Measurements from ENCODE around the gene SLAMF1.

Gene SLAMF1

GRCh38 chr1:160671603-160672517, 25.0 kb upstream of the SLAMF1 start:
- DNase-seq (ENCODE audit: low read depth in 2 of 2) = no peak
- no peak for TF ChIP-seq CTCF (IDR thresholded peaks at IDR 0.05; ENCODE audit: low read depth, low read length)
- no peak overlapping the region for H3K4me3 ChIP-seq (replicated peaks in 1 of 2; ENCODE audit: low read depth in 2 of 2, low read length in 2 of 2)

GRCh38 chr1:160670701-160671100, 23.9 kb upstream of the SLAMF1 start:
- no peak overlapping the region for H3K4me3 ChIP-seq (replicated peaks in 1 of 2; ENCODE audit: low read depth in 2 of 2, low read length in 2 of 2)
- no peak for DNase-seq (ENCODE audit: low read depth in 2 of 2)
- no peak for TF ChIP-seq CTCF (IDR thresholded peaks at IDR 0.05; ENCODE audit: low read depth, low read length)

- no peak for DNase-seq (ENCODE audit: low read depth in 2 of 2)
- no peak for TF ChIP-seq CTCF (IDR thresholded peaks at IDR 0.05; ENCODE audit: low read depth, low read length)
- no peak overlapping the region for H3K4me3 ChIP-seq (replicated peaks in 1 of 2; ENCODE audit: low read depth in 2 of 2, low read length in 2 of 2)
These were observed 23.0 kb upstream of the SLAMF1 start for GRCh38 chr1:160669802-160670201.

GRCh38 chr1:160669276-160669675, 22.4 kb upstream of the SLAMF1 start:
- DNase-seq (ENCODE audit: low read depth in 2 of 2) = no peak
- no peak for TF ChIP-seq CTCF (IDR thresholded peaks at IDR 0.05; ENCODE audit: low read depth, low read length)
- H3K4me3 ChIP-seq (replicated peaks in 1 of 2; ENCODE audit: low read depth in 2 of 2, low read length in 2 of 2) = no peak overlapping the region

- no peak for TF ChIP-seq CTCF (IDR thresholded peaks at IDR 0.05; ENCODE audit: low read depth, low read length)
- no peak for DNase-seq (ENCODE audit: low read depth in 2 of 2)
These were observed 21.1 kb upstream of the SLAMF1 start for GRCh38 chr1:160667896-160668295.

GRCh38 chr1:160666079-160666442, 19.2 kb upstream of the SLAMF1 start:
- TF ChIP-seq CTCF (IDR thresholded peaks at IDR 0.05; ENCODE audit: low read depth, low read length) = no peak
- DNase-seq (ENCODE audit: low read depth in 2 of 2) = no peak
- no peak overlapping the region for H3K4me3 ChIP-seq (replicated peaks in 1 of 2; ENCODE audit: low read depth in 2 of 2, low read length in 2 of 2)

More at GRCh38 chr1:160667896-160668295, 21.1 kb upstream of the SLAMF1 start:
- no peak overlapping the region for H3K4me3 ChIP-seq (replicated peaks in 1 of 2; ENCODE audit: low read depth in 2 of 2, low read length in 2 of 2)

Measured in cardiac fibroblast (primary cell).